GM23338 (cell line): Measurements from ENCODE around the gene CDC14B. TPM values are rescaled to one million over a fixed set of nuclear protein-coding genes. Genes with fewer than 3 reads are reported as not detected.

Experiments
- ATAC-seq: fragments of 200-7000 bp; cut with Tn5 transposase; 3 replicates; pipeline ENCODE4 v1.9.1; 2020
- DNase-seq: peaks from one replicate; pipeline ENCODE4 v3.0.0-alpha.2; 2015; ENCODE audit warnings: low spot score
- H2AFZ ChIP-seq: fragments of 200-600 bp; sonication (generic); 2 replicates; pipeline ENCODE4 v1.8.0; 2016; ENCODE audit warnings: antibody characterized with exemption, mild to moderate bottlenecking, moderate library complexity
- H3F3A ChIP-seq: fragments of 200-600 bp; sonication (generic); replicated peaks from 2 replicates; pipeline ENCODE4 v1.8.0; 2017; ENCODE audit warnings: antibody characterized with exemption, mixed run types, low read depth
- H3K27ac ChIP-seq: fragments of 200-600 bp; sonication (generic); 2 replicates; pipeline ENCODE4 v1.6.1; 2016; ENCODE audit warnings: low read depth
- H3K27me3 ChIP-seq: fragments of 200-600 bp; sonication (generic); 2 replicates; pipeline ENCODE4 v1.8.0; 2016; ENCODE audit warnings: mild to moderate bottlenecking, mixed run types, moderate library complexity; ENCODE audit not compliant: insufficient read depth
- H3K36me3 ChIP-seq: fragments of 200-600 bp; sonication (generic); 2 replicates; pipeline ENCODE4 v1.8.0; 2016; ENCODE audit warnings: mild to moderate bottlenecking; ENCODE audit not compliant: insufficient read depth
- H3K4me1 ChIP-seq: fragments of 200-600 bp; sonication (generic); 2 replicates; pipeline ENCODE4 v1.8.0; 2016; ENCODE audit warnings: mild to moderate bottlenecking, moderate library complexity; ENCODE audit not compliant: insufficient read depth
- H3K4me2 ChIP-seq: fragments of 200-600 bp; sonication (generic); 2 replicates; pipeline ENCODE4 v1.7.1; 2017; ENCODE audit warnings: mixed run types
- H3K4me3 ChIP-seq: fragments of 200-600 bp; sonication (generic); 2 replicates; pipeline ENCODE4 v1.6.1; 2016; ENCODE audit warnings: mixed run types
- H3K79me2 ChIP-seq: fragments of 200-600 bp; sonication (generic); replicated peaks from 2 replicates; pipeline ENCODE4 v1.8.0; 2017; ENCODE audit warnings: mild to moderate bottlenecking; ENCODE audit not compliant: insufficient read depth
- H3K9me2 ChIP-seq: fragments of 200-600 bp; sonication (generic); 2 replicates; pipeline ENCODE4 v1.8.0; 2017; ENCODE audit not compliant: insufficient read depth
- H4K20me1 ChIP-seq: fragments of 200-600 bp; sonication (generic); replicated peaks from 2 replicates; pipeline ENCODE4 v1.8.0; 2017; ENCODE audit warnings: mild to moderate bottlenecking; ENCODE audit not compliant: insufficient read depth
- H3K27ac Mint-ChIP-seq: 2 replicates; pipeline ENCODE4 v1.8.0; 2020; ENCODE audit warnings: inconsistent platforms, mild to moderate bottlenecking, moderate library complexity, mixed read lengths
- H3K27me3 Mint-ChIP-seq: 3 replicates; pipeline ENCODE4 v1.8.0; 2022; ENCODE audit warnings: low read depth, mild to moderate bottlenecking, moderate library complexity, mixed read lengths, inconsistent platforms; ENCODE audit not compliant: insufficient read depth, poor library complexity
- H3K36me3 Mint-ChIP-seq: 3 replicates; pipeline ENCODE4 v1.8.0; 2021; ENCODE audit warnings: low read depth, mild to moderate bottlenecking, inconsistent platforms, moderate library complexity, mixed read lengths
- H3K4me1 Mint-ChIP-seq: 3 replicates; pipeline ENCODE4 v1.8.0; 2020; ENCODE audit warnings: mild to moderate bottlenecking, inconsistent platforms, mixed read lengths
- H3K4me3 Mint-ChIP-seq: 3 replicates; pipeline ENCODE4 v1.8.0; 2021; ENCODE audit warnings: moderate library complexity, mild to moderate bottlenecking, inconsistent platforms, mixed read lengths
- H3K9me3 Mint-ChIP-seq: 3 replicates; pipeline ENCODE4 v1.8.0; 2020; ENCODE audit warnings: moderate library complexity, mild to moderate bottlenecking, inconsistent platforms, mixed read lengths
- CREB1 ChIP-seq: fragments of 250-450 bp; sonication (Bioruptor Pico); IDR thresholded peaks from 2 replicates; pipeline ENCODE4 v1.5.0; 2020; ENCODE audit warnings: low read depth, mild to moderate bottlenecking, moderate library complexity
- EZH2 ChIP-seq: fragments of 200-600 bp; sonication (generic); IDR thresholded peaks from one replicate; pipeline ENCODE4 v1.8.0; 2017; ENCODE audit warnings: antibody characterized with exemption, mild to moderate bottlenecking, low read depth; ENCODE audit not compliant: unreplicated experiment
- EZH2phosphoT487 ChIP-seq: fragments of 200-600 bp; sonication (generic); IDR thresholded peaks from one replicate; pipeline ENCODE4 v1.8.1; 2018; ENCODE audit warnings: antibody characterized with exemption; ENCODE audit not compliant: unreplicated experiment
- JUNB ChIP-seq: IDR thresholded peaks from one replicate; pipeline ENCODE4 v1.6.1; 2016; ENCODE audit warnings: antibody characterized with exemption; ENCODE audit not compliant: unreplicated experiment
- NANOG ChIP-seq: IDR thresholded peaks from 2 replicates; pipeline ENCODE4 v1.6.1; 2016; ENCODE audit warnings: antibody characterized with exemption, borderline replicate concordance
- POLR2AphosphoS5 ChIP-seq: IDR thresholded peaks from 2 replicates; pipeline ENCODE4 v1.6.1; 2016; ENCODE audit warnings: antibody characterized with exemption, low read depth
- REST ChIP-seq: IDR thresholded peaks from one replicate; pipeline ENCODE4 v1.6.1; 2018; ENCODE audit warnings: antibody characterized with exemption; ENCODE audit not compliant: unreplicated experiment
- STAT1 ChIP-seq: IDR thresholded peaks from one replicate; pipeline ENCODE4 v1.6.1; 2016; ENCODE audit warnings: antibody characterized with exemption; ENCODE audit not compliant: unreplicated experiment
- ZNF114 ChIP-seq: fragments of 250-450 bp; sonication (Bioruptor Pico); IDR thresholded peaks from 2 replicates; pipeline ENCODE4 v1.5.0; 2020; ENCODE audit warnings: mild to moderate bottlenecking, moderate library complexity
- ZNF331 ChIP-seq: fragments of 250-450 bp; sonication (Bioruptor Pico); IDR thresholded peaks from 2 replicates; pipeline ENCODE4 v1.5.0; 2020; ENCODE audit warnings: low read depth, mild to moderate bottlenecking, moderate library complexity
- polyA plus RNA-seq: library from polyadenylated mRNA; unstranded; fragments of >200 nt; fragmentation: Nextera tagmentation; extraction: Ambion mirVana; gene quantifications from 2 replicates; pipeline ENCODE4 v1.2.1, GENCODE V29; 2016
- total RNA-seq: library from RNA; depleted of rRNA; stranded (reverse); fragments of >200 nt; shearing (Covaris generic); gene quantifications from 2 replicates; pipeline ENCODE4 v1.2.3, GENCODE V29; 2014
- TF ChIP-seq, protein P1 (sequence below): fragments of 250-450 bp; sonication (Bioruptor Pico); IDR thresholded peaks from 2 replicates; pipeline ENCODE4 v1.5.0; 2020; ENCODE audit warnings: mild to moderate bottlenecking, moderate library complexity
- TF ChIP-seq, protein P2 (sequence below), 2 experiments: fragments of 200-600 bp in 1 of 2; sonication (generic) in 1 of 2; conservative IDR thresholded peaks; 2 replicates each; pipeline versions ENCODE4 v1.5.1 to v1.6.1; 2016 to 2017; ENCODE audit warnings: antibody characterized with exemption in 2 of 2, low read depth in 2 of 2, mild to moderate bottlenecking in 2 of 2, moderate library complexity in 1 of 2
- TF ChIP-seq, protein P3 (sequence below): IDR thresholded peaks from 2 replicates; pipeline ENCODE4 v1.6.1; 2016; ENCODE audit warnings: antibody characterized with exemption

The CDC14B gene
- total and polyA plus RNA-seq, 2 experiments from 2014 or later, result 12.2 to 52.1 TPM

GRCh38 chr9:96646081-96646991 is 26.7 kb upstream of the CDC14B start:
- Histone ChIP-seq H4K20me1 (no peaks in the 10 kb centered on the region), H3K79me2 (no peaks in the 10 kb centered on the region), H3F3A (no peaks in the 10 kb centered on the region), H2AFZ (no peak overlapping the region), H3K9me2 (no peaks in the 10 kb centered on the region), H3K27ac (no peak overlapping the region), H3K4me2 (no peak overlapping the region), H3K4me1 (no peaks in the 10 kb centered on the region), H3K27me3 (no peaks in the 10 kb centered on the region), H3K36me3 (no peaks in the 10 kb centered on the region), H3K4me3 (no peak overlapping the region)
- TF ChIP-seq ZNF114 (CRISPR knock-in tag) (no peak), ZNF331 (CRISPR knock-in tag) (no peak), STAT1 (no peak), REST (no peak), JUNB (no peak), CREB1 (CRISPR knock-in tag) (no peak), NANOG (no peak), POLR2AphosphoS5 (no peak), EZH2 (no peak), EZH2phosphoT487 (no peak)
- TF ChIP-seq, protein P1, sequence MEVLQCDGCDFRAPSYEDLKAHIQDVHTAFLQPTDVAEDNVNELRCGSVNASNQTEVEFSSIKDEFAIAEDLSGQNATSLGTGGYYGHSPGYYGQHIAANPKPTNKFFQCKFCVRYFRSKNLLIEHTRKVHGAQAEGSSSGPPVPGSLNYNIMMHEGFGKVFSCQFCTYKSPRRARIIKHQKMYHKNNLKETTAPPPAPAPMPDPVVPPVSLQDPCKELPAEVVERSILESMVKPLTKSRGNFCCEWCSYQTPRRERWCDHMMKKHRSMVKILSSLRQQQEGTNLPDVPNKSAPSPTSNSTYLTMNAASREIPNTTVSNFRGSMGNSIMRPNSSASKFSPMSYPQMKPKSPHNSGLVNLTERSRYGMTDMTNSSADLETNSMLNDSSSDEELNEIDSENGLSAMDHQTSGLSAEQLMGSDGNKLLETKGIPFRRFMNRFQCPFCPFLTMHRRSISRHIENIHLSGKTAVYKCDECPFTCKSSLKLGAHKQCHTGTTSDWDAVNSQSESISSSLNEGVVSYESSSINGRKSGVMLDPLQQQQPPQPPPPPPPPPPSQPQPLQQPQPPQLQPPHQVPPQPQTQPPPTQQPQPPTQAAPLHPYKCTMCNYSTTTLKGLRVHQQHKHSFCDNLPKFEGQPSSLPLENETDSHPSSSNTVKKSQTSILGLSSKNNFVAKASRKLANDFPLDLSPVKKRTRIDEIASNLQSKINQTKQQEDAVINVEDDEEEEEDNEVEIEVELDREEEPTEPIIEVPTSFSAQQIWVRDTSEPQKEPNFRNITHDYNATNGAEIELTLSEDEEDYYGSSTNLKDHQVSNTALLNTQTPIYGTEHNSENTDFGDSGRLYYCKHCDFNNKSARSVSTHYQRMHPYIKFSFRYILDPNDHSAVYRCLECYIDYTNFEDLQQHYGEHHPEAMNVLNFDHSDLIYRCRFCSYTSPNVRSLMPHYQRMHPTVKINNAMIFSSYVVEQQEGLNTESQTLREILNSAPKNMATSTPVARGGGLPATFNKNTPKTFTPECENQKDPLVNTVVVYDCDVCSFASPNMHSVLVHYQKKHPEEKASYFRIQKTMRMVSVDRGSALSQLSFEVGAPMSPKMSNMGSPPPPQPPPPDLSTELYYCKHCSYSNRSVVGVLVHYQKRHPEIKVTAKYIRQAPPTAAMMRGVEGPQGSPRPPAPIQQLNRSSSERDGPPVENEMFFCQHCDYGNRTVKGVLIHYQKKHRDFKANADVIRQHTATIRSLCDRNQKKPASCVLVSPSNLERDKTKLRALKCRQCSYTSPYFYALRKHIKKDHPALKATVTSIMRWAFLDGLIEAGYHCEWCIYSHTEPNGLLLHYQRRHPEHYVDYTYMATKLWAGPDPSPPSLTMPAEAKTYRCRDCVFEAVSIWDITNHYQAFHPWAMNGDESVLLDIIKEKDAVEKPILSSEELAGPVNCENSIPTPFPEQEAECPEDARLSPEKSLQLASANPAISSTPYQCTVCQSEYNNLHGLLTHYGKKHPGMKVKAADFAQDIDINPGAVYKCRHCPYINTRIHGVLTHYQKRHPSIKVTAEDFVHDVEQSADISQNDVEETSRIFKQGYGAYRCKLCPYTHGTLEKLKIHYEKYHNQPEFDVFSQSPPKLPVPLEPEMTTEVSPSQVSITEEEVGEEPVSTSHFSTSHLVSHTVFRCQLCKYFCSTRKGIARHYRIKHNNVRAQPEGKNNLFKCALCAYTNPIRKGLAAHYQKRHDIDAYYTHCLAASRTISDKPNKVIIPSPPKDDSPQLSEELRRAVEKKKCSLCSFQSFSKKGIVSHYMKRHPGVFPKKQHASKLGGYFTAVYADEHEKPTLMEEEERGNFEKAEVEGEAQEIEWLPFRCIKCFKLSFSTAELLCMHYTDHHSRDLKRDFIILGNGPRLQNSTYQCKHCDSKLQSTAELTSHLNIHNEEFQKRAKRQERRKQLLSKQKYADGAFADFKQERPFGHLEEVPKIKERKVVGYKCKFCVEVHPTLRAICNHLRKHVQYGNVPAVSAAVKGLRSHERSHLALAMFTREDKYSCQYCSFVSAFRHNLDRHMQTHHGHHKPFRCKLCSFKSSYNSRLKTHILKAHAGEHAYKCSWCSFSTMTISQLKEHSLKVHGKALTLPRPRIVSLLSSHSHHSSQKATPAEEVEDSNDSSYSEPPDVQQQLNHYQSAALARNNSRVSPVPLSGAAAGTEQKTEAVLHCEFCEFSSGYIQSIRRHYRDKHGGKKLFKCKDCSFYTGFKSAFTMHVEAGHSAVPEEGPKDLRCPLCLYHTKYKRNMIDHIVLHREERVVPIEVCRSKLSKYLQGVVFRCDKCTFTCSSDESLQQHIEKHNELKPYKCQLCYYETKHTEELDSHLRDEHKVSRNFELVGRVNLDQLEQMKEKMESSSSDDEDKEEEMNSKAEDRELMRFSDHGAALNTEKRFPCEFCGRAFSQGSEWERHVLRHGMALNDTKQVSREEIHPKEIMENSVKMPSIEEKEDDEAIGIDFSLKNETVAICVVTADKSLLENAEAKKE, result no peak
- TF ChIP-seq, protein P2, sequence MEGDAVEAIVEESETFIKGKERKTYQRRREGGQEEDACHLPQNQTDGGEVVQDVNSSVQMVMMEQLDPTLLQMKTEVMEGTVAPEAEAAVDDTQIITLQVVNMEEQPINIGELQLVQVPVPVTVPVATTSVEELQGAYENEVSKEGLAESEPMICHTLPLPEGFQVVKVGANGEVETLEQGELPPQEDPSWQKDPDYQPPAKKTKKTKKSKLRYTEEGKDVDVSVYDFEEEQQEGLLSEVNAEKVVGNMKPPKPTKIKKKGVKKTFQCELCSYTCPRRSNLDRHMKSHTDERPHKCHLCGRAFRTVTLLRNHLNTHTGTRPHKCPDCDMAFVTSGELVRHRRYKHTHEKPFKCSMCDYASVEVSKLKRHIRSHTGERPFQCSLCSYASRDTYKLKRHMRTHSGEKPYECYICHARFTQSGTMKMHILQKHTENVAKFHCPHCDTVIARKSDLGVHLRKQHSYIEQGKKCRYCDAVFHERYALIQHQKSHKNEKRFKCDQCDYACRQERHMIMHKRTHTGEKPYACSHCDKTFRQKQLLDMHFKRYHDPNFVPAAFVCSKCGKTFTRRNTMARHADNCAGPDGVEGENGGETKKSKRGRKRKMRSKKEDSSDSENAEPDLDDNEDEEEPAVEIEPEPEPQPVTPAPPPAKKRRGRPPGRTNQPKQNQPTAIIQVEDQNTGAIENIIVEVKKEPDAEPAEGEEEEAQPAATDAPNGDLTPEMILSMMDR (conservative IDR thresholded peaks at IDR 0.05; ENCODE audit: low read depth in 2 of 2), result no peak
- TF ChIP-seq, protein P3, sequence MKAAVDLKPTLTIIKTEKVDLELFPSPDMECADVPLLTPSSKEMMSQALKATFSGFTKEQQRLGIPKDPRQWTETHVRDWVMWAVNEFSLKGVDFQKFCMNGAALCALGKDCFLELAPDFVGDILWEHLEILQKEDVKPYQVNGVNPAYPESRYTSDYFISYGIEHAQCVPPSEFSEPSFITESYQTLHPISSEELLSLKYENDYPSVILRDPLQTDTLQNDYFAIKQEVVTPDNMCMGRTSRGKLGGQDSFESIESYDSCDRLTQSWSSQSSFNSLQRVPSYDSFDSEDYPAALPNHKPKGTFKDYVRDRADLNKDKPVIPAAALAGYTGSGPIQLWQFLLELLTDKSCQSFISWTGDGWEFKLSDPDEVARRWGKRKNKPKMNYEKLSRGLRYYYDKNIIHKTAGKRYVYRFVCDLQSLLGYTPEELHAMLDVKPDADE, result no peak
- DNase-seq, result no peak
- no peaks in the 10 kb centered on the region for H3K4me1 Mint-ChIP-seq
- ATAC-seq, result no peak
- no peaks in the 10 kb centered on the region for H3K9me3 Mint-ChIP-seq
- H3K4me3 Mint-ChIP-seq, result no peak overlapping the region
- H3K27ac Mint-ChIP-seq, result no peak overlapping the region
- H3K36me3 Mint-ChIP-seq, result peaks cover 18% of the 10 kb centered on the region
- no peaks in the 10 kb centered on the region for H3K27me3 Mint-ChIP-seq
